Ishikawa (cell line): Measurements from ENCODE around the gene MAGI1.

Experiments used
- CEBPB ChIP-seq: IDR thresholded peaks from 2 replicates; pipeline ENCODE4 v1.6.1; 2012
- CREB1 ChIP-seq: IDR thresholded peaks from 2 replicates; pipeline ENCODE4 v1.6.1; 2012; ENCODE audit warnings: low read depth
- EGR1 ChIP-seq: IDR thresholded peaks from 2 replicates; pipeline ENCODE4 v1.6.1; 2012
- EP300 ChIP-seq: IDR thresholded peaks from 2 replicates; pipeline ENCODE4 v1.6.1; 2012; ENCODE audit warnings: borderline replicate concordance
- RAD21 ChIP-seq: IDR thresholded peaks from 2 replicates; pipeline ENCODE4 v1.6.1; 2012; ENCODE audit warnings: low read depth
- TCF12 ChIP-seq: IDR thresholded peaks from 2 replicates; pipeline ENCODE4 v1.6.1; 2012; ENCODE audit warnings: low read depth
- TEAD4 ChIP-seq: IDR thresholded peaks from 2 replicates; pipeline ENCODE4 v1.6.1; 2012
- TF ChIP-seq, protein P1 (sequence below): IDR thresholded peaks from 2 replicates; pipeline ENCODE4 v1.6.1; 2012; ENCODE audit warnings: low read depth, mild to moderate bottlenecking
- TF ChIP-seq, protein P2 (sequence below): IDR thresholded peaks from 2 replicates; pipeline ENCODE4 v1.6.1; 2012
- TF ChIP-seq, protein P3 (sequence below): IDR thresholded peaks from 2 replicates; pipeline ENCODE4 v1.6.1; 2012

DNA sequence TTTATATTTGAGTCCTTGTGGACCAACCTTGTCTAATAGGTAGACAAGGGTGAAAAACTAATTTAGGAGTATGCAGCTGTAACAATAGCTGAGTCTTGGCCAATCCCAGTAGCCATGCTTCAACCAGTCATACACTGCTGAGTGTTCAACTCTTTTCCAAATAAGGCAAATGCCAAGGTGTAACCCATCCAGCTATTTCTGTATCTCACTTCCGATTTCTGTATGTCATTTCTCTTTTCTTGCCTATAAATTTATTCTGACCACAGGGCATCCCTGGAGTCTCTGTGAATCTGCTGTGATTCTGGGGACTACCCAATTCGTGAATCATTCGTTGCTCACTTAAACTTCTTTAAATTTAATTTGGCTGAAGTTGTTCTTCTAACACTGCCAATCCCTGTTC is 93.2 kb downstream of the MAGI1 start:
- TF ChIP-seq CEBPB (no peak), EP300 (no peak), RAD21 (no peak), EGR1 (no peak), TCF12 (no peak), TEAD4 (no peak), CREB1 (no peak)
- TF ChIP-seq, protein P1, sequence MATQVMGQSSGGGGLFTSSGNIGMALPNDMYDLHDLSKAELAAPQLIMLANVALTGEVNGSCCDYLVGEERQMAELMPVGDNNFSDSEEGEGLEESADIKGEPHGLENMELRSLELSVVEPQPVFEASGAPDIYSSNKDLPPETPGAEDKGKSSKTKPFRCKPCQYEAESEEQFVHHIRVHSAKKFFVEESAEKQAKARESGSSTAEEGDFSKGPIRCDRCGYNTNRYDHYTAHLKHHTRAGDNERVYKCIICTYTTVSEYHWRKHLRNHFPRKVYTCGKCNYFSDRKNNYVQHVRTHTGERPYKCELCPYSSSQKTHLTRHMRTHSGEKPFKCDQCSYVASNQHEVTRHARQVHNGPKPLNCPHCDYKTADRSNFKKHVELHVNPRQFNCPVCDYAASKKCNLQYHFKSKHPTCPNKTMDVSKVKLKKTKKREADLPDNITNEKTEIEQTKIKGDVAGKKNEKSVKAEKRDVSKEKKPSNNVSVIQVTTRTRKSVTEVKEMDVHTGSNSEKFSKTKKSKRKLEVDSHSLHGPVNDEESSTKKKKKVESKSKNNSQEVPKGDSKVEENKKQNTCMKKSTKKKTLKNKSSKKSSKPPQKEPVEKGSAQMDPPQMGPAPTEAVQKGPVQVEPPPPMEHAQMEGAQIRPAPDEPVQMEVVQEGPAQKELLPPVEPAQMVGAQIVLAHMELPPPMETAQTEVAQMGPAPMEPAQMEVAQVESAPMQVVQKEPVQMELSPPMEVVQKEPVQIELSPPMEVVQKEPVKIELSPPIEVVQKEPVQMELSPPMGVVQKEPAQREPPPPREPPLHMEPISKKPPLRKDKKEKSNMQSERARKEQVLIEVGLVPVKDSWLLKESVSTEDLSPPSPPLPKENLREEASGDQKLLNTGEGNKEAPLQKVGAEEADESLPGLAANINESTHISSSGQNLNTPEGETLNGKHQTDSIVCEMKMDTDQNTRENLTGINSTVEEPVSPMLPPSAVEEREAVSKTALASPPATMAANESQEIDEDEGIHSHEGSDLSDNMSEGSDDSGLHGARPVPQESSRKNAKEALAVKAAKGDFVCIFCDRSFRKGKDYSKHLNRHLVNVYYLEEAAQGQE, result no peak
- TF ChIP-seq, protein P2, sequence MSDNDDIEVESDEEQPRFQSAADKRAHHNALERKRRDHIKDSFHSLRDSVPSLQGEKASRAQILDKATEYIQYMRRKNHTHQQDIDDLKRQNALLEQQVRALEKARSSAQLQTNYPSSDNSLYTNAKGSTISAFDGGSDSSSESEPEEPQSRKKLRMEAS, result no peak
- TF ChIP-seq, protein P3, sequence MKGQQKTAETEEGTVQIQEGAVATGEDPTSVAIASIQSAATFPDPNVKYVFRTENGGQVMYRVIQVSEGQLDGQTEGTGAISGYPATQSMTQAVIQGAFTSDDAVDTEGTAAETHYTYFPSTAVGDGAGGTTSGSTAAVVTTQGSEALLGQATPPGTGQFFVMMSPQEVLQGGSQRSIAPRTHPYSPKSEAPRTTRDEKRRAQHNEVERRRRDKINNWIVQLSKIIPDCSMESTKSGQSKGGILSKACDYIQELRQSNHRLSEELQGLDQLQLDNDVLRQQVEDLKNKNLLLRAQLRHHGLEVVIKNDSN, result no peak
